ENCODE data around the gene RNU6-9. TPM values are rescaled to one million over a fixed set of nuclear protein-coding genes. Genes with fewer than 3 reads are reported as not detected.
A peak's percentile ranks its signal among the peaks of the same experiment; 100 is the strongest.

RNU6-9 gene
- total and polyA plus RNA-seq, 2 donors (not counting 1 experiment from before 2014, with no cell fraction given) = not detected

DNA sequence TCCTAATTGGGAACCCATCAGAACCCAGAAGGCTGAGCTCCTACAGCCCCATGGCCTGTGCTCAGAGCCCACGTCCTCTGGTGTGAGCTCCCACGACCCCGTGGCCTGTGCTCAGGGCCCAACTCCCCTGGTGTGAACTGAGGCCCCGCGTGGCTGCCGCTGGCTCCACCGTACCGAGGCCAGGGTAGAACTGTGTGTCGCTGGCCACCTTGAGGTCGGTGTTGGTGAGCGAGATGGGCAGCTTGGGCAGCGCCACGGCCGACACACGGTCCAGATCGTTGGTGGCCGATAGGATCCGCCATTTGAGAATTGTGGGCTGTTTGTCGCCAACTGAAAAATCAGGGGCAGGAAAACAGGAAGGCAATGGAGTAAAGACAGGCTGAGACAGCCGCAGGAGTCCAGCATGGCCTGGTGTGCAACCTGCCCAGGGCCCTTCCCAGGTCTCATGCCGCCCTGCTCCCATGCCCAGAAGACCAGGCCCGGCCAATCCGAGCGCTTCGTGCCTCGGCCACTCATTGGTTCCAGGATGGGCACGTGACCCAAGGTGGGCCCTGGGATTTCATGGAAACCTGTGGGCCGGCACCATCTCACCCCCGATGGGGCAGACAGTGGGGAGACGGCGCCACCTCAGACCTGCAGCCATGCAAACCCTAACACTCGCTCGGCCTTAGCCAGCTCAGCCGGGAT is 11.8 kb upstream of the RNU6-9 start:
- ChIA-PET POLR2A (no interaction called here), CTCF (interaction anchor here (1.1 to 1.2 kb wide), 2 partner anchors 18 to 39 kb away, joined by 3 read pairs; no protein-coding TSS in a partner anchor)
- no peaks in the 10 kb centered on the region for H3K9me3 Mint-ChIP-seq (ENCODE audit: insufficient read depth)
- ATAC-seq (ENCODE audit: low read depth) (no peak), DNase-seq (no peak)
- TF ChIP-seq, protein P1, sequence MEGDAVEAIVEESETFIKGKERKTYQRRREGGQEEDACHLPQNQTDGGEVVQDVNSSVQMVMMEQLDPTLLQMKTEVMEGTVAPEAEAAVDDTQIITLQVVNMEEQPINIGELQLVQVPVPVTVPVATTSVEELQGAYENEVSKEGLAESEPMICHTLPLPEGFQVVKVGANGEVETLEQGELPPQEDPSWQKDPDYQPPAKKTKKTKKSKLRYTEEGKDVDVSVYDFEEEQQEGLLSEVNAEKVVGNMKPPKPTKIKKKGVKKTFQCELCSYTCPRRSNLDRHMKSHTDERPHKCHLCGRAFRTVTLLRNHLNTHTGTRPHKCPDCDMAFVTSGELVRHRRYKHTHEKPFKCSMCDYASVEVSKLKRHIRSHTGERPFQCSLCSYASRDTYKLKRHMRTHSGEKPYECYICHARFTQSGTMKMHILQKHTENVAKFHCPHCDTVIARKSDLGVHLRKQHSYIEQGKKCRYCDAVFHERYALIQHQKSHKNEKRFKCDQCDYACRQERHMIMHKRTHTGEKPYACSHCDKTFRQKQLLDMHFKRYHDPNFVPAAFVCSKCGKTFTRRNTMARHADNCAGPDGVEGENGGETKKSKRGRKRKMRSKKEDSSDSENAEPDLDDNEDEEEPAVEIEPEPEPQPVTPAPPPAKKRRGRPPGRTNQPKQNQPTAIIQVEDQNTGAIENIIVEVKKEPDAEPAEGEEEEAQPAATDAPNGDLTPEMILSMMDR (IDR thresholded peaks at IDR 0.05) = no peak
- no peak for TF ChIP-seq EZH2 (IDR thresholded peaks at IDR 0.05; ENCODE audit: borderline replicate concordance, insufficient read depth, low read depth, low read length, poor library complexity, severe bottlenecking)
- no peak overlapping the region for H3K4me3 Mint-ChIP-seq
- no peaks in the 10 kb centered on the region for H3K27me3 Mint-ChIP-seq
- intact Hi-C loops (cut with micrococcal nuclease) = no loop called here
- H3K9me3 ChIP-seq (ENCODE audit: control extremely low read depth in 1 of 3, control insufficient read depth in 2 of 3, insufficient read depth in 1 of 3, low read length in 2 of 3) = no peaks in the 10 kb centered on the region
- H3K4me2 ChIP-seq (replicated peaks; ENCODE audit: low read depth, low read length, poor library complexity, severe bottlenecking) = no peak overlapping the region
- no peak overlapping the region for H3K4me3 ChIP-seq (ENCODE audit: control extremely low read depth in 1 of 5, extremely low read depth in 1 of 5, insufficient read depth in 1 of 5, low read depth in 2 of 5, low read length in 4 of 5)
- H3K36me3 ChIP-seq (replicated peaks in 1 of 2; ENCODE audit: control extremely low read depth in 1 of 2, control insufficient read depth in 1 of 2, extremely low read depth in 1 of 2, insufficient read depth in 2 of 2, low read length in 1 of 2) = peaks cover 0 to 64% of the 10 kb centered on the region in 2 experiments
- H3K4me1 Mint-ChIP-seq = no peaks in the 10 kb centered on the region
- no peak overlapping the region for H3K9ac ChIP-seq (ENCODE audit: low read length)
- peak overlapping the region; percentile 6 for H3K27ac Mint-ChIP-seq
- no peak overlapping the region for H3K27ac ChIP-seq (ENCODE audit: low read length in 2 of 2)
- no peaks in the 10 kb centered on the region for H3K4me1 ChIP-seq (ENCODE audit: control insufficient read depth in 2 of 2, insufficient read depth in 2 of 2, low read length in 2 of 2)
- H2AFZ ChIP-seq (ENCODE audit: insufficient read depth, low read depth, low read length, poor library complexity, severe bottlenecking) = no peak overlapping the region
- H4K20me1 ChIP-seq (ENCODE audit: control insufficient read depth, insufficient read depth, low read length, poor library complexity, severe bottlenecking) = peaks cover 49% of the 10 kb centered on the region
- H3K79me2 ChIP-seq (ENCODE audit: control insufficient read depth, insufficient read depth, low read length) = peaks cover 58% of the 10 kb centered on the region
- 97% methylated on average over 34 of the region's 34 CpGs for WGBS (ENCODE audit: insufficient coverage)
- H3K27me3 ChIP-seq (replicated peaks in 1 of 4; ENCODE audit: control extremely low read depth in 1 of 4, control insufficient read depth in 3 of 4, insufficient read depth in 4 of 4, low read length in 3 of 4) = no peaks in the 10 kb centered on the region

DNA sequence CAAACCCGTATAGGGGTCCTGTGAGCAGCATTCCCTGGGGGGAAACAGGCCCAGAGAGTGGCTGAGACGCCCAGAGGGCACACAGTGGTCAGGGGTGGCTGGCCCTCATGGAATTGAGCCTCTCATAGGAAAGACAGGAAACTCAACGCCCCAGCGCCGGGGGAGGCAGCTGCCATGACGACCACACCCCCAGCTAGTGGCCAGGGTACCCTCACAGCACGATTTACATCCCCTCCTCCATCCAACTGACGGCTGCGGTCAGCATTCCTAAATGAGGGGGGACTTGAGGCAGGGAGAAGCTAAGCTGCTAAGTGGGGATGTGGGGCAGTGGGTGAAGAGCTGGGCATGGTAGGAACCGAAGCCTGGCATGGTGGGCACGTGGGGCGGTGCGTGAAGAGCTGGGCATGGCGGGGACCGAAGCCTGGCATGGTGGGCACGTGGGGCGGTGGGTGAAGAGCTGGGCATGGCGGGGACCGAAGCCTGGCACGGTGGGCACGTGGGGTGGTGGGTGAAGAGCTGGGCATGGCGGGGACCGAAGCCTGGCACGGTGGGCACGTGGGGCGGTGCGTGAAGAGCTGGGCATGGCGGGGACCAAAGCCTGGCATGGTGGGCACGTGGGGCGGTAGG is 10.3 kb upstream of the RNU6-9 start:
- POLR2A ChIA-PET = interaction anchor here (0.7 kb wide), 1 partner anchor 20 kb away, joined by 6 read pairs; no protein-coding TSS in a partner anchor
- intact Hi-C loops (cut with micrococcal nuclease) = no loop called here
- H3K27ac Mint-ChIP-seq = no peak overlapping the region
- H3K4me3 ChIP-seq (ENCODE audit: control extremely low read depth in 1 of 5, extremely low read depth in 1 of 5, insufficient read depth in 1 of 5, low read depth in 2 of 5, low read length in 4 of 5) = no peak overlapping the region
- H3K27ac ChIP-seq (ENCODE audit: low read length in 2 of 2) = no peak overlapping the region
- H3K27me3 ChIP-seq (replicated peaks in 1 of 4; ENCODE audit: control extremely low read depth in 1 of 4, control insufficient read depth in 3 of 4, insufficient read depth in 4 of 4, low read length in 3 of 4) = no peaks in the 10 kb centered on the region
- CTCF ChIA-PET = interaction anchor here (0.8 to 1.2 kb wide), 2 partner anchors 37 to 99 kb away, joined by 3 read pairs; no protein-coding TSS in a partner anchor
- peaks cover 0 to 71% of the 10 kb centered on the region in 2 experiments for H3K36me3 ChIP-seq (replicated peaks in 1 of 2; ENCODE audit: control extremely low read depth in 1 of 2, control insufficient read depth in 1 of 2, extremely low read depth in 1 of 2, insufficient read depth in 2 of 2, low read length in 1 of 2)
- H3K9me3 Mint-ChIP-seq (ENCODE audit: insufficient read depth) = no peaks in the 10 kb centered on the region
- H3K27me3 Mint-ChIP-seq = no peaks in the 10 kb centered on the region
- no peak for ATAC-seq (ENCODE audit: low read depth)
- H3K4me2 ChIP-seq (replicated peaks; ENCODE audit: low read depth, low read length, poor library complexity, severe bottlenecking) = no peak overlapping the region
- DNase-seq = no peak
- peaks cover 51% of the 10 kb centered on the region for H4K20me1 ChIP-seq (ENCODE audit: control insufficient read depth, insufficient read depth, low read length, poor library complexity, severe bottlenecking)
- 92% methylated on average over 8 of the region's 30 CpGs for WGBS (ENCODE audit: insufficient coverage)
- no peak overlapping the region for H2AFZ ChIP-seq (ENCODE audit: insufficient read depth, low read depth, low read length, poor library complexity, severe bottlenecking)
- H3K4me1 Mint-ChIP-seq = no peaks in the 10 kb centered on the region
- no peak overlapping the region for H3K4me3 Mint-ChIP-seq
- TF ChIP-seq, protein P1 (IDR thresholded peaks at IDR 0.05) = no peak
- TF ChIP-seq EZH2 (IDR thresholded peaks at IDR 0.05; ENCODE audit: borderline replicate concordance, insufficient read depth, low read depth, low read length, poor library complexity, severe bottlenecking) = no peak
- H3K79me2 ChIP-seq (ENCODE audit: control insufficient read depth, insufficient read depth, low read length) = peaks cover 58% of the 10 kb centered on the region
- H3K9me3 ChIP-seq (ENCODE audit: control extremely low read depth in 1 of 3, control insufficient read depth in 2 of 3, insufficient read depth in 1 of 3, low read length in 2 of 3) = no peaks in the 10 kb centered on the region
- H3K4me1 ChIP-seq (ENCODE audit: control insufficient read depth in 2 of 2, insufficient read depth in 2 of 2, low read length in 2 of 2) = peaks cover 0 to 6% of the 10 kb centered on the region in 2 donors
- no peak overlapping the region for H3K9ac ChIP-seq (ENCODE audit: low read length)

Data from B cell (primary cell).